Measurements from ENCODE around the gene IQGAP2.

Gene IQGAP2

DNA sequence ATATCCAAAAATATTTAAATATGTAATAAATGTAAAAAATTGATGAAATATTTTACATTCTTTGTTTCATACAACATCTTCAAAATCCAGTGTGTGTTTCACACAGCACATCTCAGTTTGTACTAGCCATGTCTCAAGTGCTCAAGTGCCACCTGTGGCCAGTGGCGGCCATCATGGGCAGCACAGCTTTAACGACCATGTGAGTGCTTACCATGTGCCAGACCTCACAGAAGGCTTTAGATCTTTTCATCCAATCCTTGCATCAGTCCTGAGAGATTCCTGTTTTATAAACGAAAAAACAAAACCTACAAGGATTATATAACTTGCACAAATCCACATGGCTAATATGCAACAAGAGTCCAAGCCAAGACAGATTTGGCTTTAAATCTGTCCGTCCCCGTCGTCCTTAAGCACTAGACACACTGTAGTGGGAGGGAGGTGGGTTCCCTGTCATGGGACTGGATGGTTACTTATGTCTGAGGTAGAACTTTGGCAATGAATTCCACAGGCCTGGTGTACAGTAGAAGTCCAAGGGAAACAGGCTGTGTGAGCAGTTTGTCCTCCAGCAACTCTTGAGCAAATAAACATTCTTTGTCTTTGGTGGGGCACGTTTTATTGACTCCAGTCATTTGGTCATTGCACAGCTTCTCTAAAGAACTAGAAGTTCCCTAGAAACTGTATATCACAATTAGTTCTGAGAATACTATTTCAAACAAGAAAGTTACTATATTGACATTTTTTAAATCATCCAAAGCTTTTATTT, 287.8 kb downstream of the IQGAP2 start:
- H3K4me3 ChIP-seq (ENCODE audit: low read length) = no peak overlapping the region
- no peak for TF ChIP-seq CTCF (conservative IDR thresholded peaks at IDR 0.05; ENCODE audit: low read length)
- DNase-seq (ENCODE audit: low read depth) = peak; percentile 64

GRCh38 chr5:76691467-76692273, 288.6 kb downstream of the IQGAP2 start:
- DNase-seq (ENCODE audit: low read depth) = peak; percentile 26
- H3K4me3 ChIP-seq (ENCODE audit: low read length) = no peak overlapping the region
- no peak for TF ChIP-seq CTCF (conservative IDR thresholded peaks at IDR 0.05; ENCODE audit: low read length)

GRCh38 chr5:76692274-76692540, 289.1 kb downstream of the IQGAP2 start:
- TF ChIP-seq CTCF (conservative IDR thresholded peaks at IDR 0.05; ENCODE audit: low read length) = no peak
- DNase-seq (ENCODE audit: low read depth) = no peak
- H3K4me3 ChIP-seq (ENCODE audit: low read length) = no peak overlapping the region

DNA sequence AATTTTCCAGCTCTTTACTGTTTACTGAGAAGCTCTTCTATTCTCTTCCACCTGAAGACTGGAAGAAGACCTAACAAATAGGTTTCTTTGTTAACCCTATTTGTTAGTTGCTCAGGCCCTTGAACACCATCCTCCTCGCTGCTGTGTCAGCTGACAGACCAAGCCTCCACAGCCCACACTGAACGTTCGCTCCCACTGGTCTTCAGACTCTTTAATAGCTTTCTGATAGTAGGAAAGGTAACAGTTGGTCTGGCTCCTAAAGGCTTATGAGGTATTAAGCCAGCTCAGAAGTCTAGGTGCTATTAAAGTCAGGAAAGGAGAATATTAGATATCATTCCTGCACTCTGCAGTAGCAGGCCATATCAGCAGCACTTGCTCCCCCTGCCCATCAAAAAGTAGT, 289.6 kb downstream of the IQGAP2 start:
- TF ChIP-seq CTCF (conservative IDR thresholded peaks at IDR 0.05; ENCODE audit: low read length) = no peak
- DNase-seq (ENCODE audit: low read depth) = no peak
- H3K4me3 ChIP-seq (ENCODE audit: low read length) = no peak overlapping the region

DNA sequence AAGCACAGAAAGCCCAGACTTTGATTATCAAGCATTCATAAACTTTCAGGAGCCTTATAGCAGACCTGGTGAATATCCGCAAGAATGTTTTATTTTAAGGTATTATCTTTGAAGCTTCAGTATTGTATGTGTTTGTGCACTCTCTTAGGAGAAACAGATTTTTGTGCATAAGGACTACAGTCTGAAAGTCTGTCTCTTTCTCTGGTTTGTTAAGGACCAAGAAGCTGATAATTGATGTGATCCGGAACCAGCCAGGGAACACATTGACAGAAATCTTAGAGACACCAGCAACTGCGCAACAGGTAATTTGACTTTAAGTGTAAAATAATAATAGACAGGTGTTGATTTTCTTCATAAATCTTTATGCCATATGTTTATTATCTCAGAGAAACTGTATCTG, 290.1 kb downstream of the IQGAP2 start:
- DNase-seq (ENCODE audit: low read depth) = no peak
- no peak for TF ChIP-seq CTCF (conservative IDR thresholded peaks at IDR 0.05; ENCODE audit: low read length)
- H3K4me3 ChIP-seq (ENCODE audit: low read length) = no peak overlapping the region

- no peak for TF ChIP-seq CTCF (conservative IDR thresholded peaks at IDR 0.05; ENCODE audit: low read length)
- no peak for DNase-seq (ENCODE audit: low read depth)
These were observed 291.2 kb downstream of the IQGAP2 start for GRCh38 chr5:76694317-76694716.

GRCh38 chr5:76695346-76695745, 292.3 kb downstream of the IQGAP2 start:
- no peak overlapping the region for H3K4me3 ChIP-seq (ENCODE audit: low read length)
- TF ChIP-seq CTCF (conservative IDR thresholded peaks at IDR 0.05; ENCODE audit: low read length) = no peak
- no peak for DNase-seq (ENCODE audit: low read depth)

More at GRCh38 chr5:76694317-76694716, 291.2 kb downstream of the IQGAP2 start:
- no peak overlapping the region for H3K4me3 ChIP-seq (ENCODE audit: low read length)

All from AG10803 (cell line).